Measurements from ENCODE around the gene TNNT1.

DNA sequence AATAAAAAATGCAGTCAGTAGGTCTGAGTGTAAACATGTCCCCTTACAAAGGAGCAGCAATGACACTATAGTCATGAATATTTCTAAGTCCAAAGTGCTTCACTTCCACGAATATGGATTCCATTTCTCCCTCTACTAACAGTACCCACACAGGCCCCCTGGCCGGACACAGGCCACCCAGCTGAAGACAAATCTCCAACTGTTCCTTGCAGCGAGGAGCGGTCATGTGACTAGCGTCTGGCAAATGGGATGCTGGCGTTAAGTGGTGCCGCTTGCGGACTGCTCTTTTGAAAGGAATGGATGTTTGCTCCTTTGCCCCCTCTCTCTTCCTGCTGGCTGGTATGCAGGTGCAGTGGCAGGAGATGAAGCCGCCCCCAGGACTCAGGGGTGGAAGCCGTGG lies 47.7 kb downstream of the TNNT1 start:
- no peak for TF ChIP-seq POLR2A (IDR thresholded peaks at IDR 0.05; ENCODE audit: low read length)
- TF ChIP-seq GATA1 (IDR thresholded peaks at IDR 0.05; ENCODE audit: low read depth, low read length): no peak
